NK-92 treated with Interleukin-12 subunit alpha and Interleukin-12 subunit beta, amount 100 ng/mL, for 24 hours (cell line): Measurements from ENCODE around the gene PSTPIP2.
"Not testable (repeated sequence)": the region's sequence is repeated elsewhere in the genome, so short reads cannot be mapped to it uniquely, and the experiment has no call there.

Experiments
- DNase-seq: peaks from one replicate; lab custom pipeline; 2025; lab: John Stamatoyannopoulos, UW

The PSTPIP2 gene

GRCh38 chr18:46035696-46036680, 36.1 kb downstream of the PSTPIP2 start:
- DNase-seq: no peak

DNA sequence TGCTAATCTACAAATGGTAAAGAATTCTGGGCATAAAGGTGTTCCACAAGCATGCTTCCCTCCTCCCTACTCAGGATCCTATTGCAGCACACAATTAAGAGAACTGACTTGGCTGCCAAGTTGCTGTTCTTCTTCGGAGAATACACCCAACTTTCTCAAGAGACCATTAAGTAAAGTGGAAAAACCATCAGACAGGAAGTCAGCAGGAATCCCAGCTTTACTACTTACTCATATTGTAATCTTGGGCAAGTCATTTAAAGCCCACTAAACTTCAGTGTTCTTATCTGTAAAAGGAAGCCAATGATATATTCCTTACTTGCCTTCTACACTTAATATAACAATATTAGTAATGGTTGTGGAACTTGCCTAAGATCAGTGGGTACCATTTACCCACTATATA, 37.8 kb downstream of the PSTPIP2 start:
- no peak for DNase-seq

- no peak for DNase-seq
These were observed 40.3 kb downstream of the PSTPIP2 start for GRCh38 chr18:46031741-46032140.

GRCh38 chr18:46028536-46028891, 43.5 kb downstream of the PSTPIP2 start:
- DNase-seq: no peak

DNA sequence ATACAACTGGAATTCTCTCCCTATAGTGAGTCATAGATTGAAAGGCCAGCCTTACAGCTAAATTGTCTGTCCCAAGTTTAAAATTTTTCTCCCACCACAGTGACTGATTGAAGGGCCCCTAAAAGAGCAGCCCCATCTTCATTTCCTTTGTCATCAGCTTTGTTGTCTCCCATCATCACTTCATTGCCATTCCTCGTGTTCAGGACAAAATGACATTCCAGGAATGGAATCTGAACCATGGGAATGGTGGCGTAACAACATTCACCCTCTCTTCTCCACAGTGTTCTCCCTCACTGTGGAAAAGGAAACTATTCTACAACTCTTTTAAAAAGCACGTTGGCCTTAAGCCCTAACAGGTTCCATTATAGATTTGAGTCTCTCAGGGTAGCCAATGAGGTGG, 52.1 kb downstream of the PSTPIP2 start:
- no peak for DNase-seq

- DNase-seq: no peak
These were observed 58.4 kb downstream of the PSTPIP2 start for GRCh38 chr18:46013484-46014189.

DNA sequence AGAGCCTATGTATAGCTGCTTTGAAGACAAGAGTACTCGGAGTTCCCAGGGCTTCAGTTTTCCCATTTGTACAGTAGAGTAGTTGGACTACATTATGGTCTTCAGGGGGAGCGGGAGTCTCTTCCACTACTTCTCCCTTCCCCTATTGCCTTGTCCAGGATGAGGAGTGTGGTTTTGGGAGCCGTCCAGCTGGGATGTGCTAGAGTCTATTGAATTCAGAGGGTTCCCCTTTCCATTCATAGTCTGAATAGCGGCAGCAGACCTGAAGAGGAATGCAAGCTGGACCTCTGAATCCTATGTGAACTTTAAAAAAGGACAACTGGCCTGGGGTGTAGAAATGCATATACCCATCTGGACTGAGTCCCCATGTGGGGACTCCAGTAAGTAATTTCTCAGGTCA, 61.4 kb downstream of the PSTPIP2 start:
- no peak for DNase-seq

- DNase-seq: no peak
These were observed 62.0 kb downstream of the PSTPIP2 start for GRCh38 chr18:46010050-46010449.

GRCh38 chr18:46009125-46009840, 62.8 kb downstream of the PSTPIP2 start:
- DNase-seq: no peak

GRCh38 chr18:46008531-46008930, 63.5 kb downstream of the PSTPIP2 start:
- DNase-seq: no peak

DNA sequence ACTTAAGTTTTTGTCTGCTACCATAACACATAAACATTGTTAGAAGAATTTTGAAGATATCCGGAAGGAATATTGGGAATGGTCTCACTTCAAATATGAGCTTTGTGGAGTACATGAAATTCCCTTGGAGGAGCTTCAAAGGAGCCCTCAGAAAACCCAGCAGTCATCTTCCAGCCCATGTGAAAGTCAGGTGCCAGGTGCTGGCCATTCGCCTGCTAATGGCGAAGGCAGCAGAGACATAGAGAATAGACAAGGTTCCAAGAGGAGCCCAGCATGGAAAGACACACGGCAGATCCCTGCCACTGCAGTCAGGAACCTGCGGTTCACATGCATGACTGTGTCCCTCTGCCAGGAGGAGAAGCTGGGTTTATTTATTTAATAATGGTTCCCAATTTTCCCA, 64.9 kb downstream of the PSTPIP2 start:
- DNase-seq: no peak

GRCh38 chr18:46002934-46003333, 69.1 kb downstream of the PSTPIP2 start:
- DNase-seq: no peak

DNA sequence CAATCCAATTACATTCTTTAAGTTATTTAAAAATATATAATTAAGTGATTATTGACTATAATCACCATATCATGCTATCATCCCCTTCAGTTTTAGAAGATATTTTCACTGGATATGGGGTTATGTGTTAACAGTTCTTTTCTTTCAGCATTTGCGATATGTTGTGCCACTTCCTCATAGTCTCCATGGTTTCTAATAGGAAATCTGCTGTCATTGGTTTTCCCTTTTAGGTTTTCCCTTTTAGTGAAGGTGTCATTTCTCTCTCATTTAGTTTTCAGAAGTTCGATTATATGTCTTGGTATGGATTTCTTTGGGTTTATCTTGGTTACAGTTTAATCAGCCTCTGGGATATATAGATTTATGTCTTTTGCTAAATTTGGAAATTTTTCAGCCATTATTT, 70.2 kb downstream of the PSTPIP2 start:
- no peak for DNase-seq

DNA sequence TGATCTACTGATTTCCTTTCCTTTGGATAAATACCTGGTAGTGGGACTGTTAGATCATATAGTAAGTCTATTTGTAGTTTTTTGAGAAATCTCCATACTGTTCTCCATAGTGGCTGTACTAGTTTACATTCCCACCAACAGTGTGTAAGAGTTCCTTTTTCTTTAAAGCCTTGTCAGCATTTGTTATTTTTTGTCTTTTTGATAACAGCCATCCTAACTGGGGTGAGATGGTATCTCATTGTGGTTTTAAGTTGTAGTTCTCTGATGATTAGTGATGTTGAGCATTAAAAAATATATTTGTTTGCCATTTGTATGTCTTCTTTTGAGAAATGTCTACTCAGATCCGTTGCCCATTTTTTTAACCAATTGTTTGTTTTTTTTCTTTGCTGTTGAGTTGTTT, 71.0 kb downstream of the PSTPIP2 start:
- no peak for DNase-seq

DNA sequence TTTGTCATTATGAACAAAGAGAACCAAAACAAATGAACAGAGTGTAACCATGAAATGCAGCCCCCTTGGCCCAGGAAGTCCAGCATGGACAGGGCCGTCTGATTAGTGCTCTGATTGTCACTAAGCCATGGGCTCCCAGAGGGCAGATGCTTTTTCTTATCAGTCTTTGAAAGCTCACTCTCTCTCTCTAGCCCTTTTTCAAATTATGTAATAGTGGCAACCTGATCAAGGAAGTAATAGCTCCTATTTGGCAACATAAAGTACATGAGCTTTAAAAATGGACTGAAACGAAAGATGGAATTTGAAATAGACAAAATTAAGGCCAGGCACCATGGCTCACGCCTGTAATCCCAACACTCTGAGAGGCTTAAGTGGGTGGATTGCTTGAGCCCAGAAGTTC, 72.5 kb downstream of the PSTPIP2 start:
- DNase-seq: no peak

DNA sequence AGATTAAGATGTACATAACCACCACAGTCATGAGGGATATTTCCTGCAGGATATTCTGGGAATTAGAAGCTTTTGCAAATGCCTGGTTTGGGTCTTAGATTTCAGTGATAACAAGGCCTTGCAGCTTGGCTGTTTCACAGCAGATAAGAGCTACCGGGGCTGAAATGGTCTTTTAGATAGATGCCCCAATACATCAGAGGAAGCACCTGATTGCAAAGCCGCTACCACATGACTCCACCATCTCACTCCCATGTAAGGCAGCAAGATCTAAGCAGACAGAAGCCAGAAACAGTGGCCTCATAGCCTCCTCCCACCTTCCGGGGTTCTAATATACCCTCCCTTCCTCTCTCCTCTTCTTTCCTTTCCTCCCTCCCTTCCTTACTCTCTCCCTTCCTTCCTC, 73.8 kb downstream of the PSTPIP2 start:
- no peak for DNase-seq

DNA sequence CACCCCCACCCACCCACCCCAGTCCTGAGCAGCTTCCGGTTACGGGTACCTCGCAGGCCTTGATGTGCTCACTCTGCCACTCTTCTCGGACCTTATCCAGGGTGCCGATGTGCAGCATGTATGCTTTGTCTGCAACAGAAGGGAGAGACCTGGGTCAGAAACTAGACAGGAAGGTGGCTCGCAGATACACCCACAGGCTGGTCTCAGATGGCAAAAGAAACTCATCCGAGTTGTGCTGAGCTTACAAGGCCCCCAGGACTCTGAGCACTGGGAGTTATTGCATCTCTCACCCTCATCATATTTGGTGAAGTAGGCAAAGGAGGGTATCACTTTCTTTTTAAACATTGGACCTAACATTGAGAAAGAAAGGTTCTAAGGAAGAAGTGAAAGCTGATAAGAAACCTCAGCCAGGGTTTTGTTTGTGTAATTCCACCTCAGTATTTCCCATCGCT, 74.3 kb downstream of the PSTPIP2 start:
- DNase-seq: no peak

DNA sequence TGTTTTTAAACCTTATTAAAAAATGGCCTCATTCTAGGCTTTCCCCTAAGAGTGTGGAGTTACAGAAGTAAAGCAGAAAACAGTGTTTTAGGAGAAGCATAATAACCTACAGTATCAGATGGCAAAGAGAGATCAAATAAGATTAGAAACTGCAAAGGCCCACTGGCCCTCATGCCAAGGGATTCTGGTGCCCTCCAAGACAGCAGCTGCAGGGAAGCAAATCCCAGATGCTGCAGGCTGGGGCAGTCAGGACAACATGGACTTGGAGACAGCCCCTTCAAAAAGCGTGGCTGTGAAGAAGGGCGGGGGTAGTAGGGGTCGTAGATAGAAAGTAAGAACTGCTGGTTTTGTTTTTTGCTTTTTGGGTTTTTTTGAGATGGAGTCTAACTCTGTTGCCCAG, 76.6 kb downstream of the PSTPIP2 start:
- DNase-seq: no peak

DNA sequence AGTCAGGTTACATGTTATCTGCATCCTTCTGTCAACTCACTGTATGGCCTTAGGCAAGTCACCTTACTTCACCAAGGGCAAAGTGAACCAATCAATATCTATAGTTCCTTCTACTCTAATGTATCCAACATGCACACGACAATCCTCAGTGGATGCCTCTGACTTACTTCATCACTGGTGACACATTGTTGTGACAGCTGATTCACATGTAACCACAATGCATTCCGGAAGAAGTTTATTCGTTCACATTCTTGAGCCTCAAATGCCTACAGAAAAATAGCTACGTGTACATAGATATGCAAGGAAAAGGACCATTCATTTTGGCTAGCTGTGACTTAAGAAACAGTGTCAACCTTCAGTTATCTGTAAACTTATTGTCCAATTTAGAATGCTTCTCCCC, 78.6 kb downstream of the PSTPIP2 start:
- DNase-seq: no peak

DNA sequence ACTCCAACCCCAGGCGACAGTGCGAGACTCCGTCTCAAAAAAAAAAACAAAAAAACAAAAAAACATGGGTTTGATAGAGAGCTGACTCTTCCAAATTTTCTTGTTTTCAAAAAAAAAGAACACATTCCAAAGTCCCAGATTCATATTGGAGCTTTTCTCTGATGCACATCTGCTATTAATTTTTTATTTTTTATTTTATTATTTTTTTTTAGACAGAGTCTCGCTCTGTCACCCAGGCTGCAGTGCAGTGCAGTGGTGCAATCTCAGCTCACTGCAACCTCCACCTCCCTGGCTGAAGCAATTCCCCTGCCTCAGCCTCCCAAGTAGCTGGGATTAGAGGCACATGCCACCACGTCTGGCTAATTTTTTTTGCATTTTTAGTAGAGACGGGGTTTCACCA, 79.5 kb downstream of the PSTPIP2 start:
- not testable (repeated sequence) for DNase-seq

DNA sequence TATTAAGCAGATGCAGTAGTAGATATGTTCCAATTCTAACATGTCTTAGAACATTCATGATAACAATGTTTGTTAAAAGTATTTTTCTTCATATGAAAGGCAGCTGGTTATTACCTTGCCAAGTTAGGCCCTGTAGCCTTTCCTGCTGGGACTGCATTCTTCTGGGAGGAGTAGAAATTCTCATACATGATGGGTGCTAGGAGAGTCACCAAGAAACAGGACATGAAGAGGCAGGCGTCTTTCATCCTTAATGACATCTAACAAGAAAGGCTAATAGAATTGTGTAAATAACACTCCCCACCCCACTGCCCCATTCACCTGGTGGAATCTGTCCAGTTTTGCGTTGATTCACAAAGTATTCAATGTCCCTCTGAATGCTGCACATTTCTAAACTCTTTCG, 80.3 kb downstream of the PSTPIP2 start:
- no peak for DNase-seq

DNA sequence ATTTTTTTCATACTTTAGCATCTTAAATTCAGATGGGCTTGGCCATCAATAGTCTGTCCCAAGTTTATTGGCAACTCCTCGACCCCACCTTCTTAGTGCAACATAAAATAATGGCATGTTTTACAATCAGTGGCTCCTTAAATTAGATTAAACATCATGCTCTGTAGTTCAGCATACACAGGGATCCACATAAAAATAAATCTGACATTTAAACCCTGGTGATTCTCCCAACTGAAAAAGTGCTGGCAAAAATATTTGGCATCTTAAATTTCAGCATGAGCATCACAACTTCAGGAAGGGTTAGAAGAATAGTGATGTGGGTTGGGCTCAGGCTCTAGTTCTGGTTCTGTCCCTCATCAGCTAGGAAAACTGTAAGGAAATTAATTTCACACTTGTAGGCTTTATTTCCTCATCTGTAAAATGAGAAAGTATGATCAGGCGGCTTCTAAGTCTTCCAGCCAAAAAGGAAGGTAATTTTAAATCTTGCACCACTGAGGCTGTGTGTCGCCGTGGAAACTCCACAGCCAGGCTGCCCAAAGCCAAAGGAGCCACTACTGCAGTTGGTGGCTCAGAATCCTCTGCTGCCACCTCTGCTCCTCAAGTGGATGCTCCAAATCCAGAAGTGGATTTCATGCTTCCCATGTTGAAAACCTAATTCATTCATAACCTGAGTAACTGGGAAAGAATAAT, 87.4 kb downstream of the PSTPIP2 start:
- no peak for DNase-seq
